HG02798 (cell line): ENCODE data around the gene TMEM132C.
A peak's percentile ranks its signal among the peaks of the same experiment; 100 is the strongest.

ENCODE experiments used
- ATAC-seq: cut with Tn5 transposase; IDR thresholded peaks from one replicate; pipeline ENCODE4 v1.9.1; 2021; ENCODE audit warnings: mild to moderate bottlenecking; ENCODE audit not compliant: unreplicated experiment, poor library complexity

Gene TMEM132C

DNA sequence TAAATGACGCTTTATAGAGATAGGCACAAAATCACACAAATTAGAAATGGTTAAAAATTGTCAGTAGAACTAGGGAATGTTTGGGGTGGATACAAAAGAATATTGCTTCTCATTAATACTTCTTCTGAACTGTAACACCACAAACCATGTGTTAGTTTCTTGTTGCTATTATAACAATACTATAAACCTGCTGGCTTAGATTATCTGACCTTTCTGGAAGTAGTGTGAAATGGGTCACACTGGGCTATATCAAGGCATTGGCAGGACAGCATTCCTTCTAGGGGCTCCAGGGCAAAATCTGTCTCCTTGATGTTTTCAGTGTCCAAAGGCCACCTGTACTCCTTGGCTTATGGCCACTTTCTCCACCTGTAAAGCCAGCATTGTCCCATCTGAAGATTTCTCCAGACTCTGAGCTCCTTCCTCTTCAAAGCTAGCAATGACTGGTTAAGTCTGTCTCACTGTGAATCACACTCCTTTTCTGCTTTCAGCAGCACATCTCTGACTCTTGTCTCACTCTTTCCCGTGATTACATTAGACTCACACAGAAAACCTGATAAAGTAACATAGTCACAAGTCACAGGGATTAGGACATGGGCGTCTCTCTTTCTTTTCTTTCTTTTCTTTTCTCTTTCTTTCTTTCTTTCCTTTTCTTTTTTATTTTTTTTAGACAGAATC, 470.5 kb downstream of the TMEM132C start:
- no peak for ATAC-seq

DNA sequence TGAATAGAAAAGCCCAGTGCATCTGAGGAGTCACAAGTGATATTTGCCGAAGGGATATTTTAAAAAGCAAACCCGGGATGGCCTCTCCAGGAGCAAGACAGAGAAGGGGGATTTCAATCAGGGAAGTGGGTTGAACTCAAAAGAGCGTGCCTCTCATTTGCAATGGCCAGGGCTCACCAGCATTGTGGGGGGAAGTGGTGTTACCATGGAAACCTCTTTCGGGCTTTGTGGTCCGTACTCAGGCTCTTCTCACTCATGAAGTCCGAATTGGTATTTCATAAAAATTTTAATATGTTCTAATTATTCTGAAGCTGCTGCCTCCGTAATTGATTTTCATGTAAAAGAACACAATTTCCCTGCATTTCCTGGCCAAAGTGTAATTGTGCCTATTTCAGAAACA, 476.9 kb downstream of the TMEM132C start:
- ATAC-seq = no peak

DNA sequence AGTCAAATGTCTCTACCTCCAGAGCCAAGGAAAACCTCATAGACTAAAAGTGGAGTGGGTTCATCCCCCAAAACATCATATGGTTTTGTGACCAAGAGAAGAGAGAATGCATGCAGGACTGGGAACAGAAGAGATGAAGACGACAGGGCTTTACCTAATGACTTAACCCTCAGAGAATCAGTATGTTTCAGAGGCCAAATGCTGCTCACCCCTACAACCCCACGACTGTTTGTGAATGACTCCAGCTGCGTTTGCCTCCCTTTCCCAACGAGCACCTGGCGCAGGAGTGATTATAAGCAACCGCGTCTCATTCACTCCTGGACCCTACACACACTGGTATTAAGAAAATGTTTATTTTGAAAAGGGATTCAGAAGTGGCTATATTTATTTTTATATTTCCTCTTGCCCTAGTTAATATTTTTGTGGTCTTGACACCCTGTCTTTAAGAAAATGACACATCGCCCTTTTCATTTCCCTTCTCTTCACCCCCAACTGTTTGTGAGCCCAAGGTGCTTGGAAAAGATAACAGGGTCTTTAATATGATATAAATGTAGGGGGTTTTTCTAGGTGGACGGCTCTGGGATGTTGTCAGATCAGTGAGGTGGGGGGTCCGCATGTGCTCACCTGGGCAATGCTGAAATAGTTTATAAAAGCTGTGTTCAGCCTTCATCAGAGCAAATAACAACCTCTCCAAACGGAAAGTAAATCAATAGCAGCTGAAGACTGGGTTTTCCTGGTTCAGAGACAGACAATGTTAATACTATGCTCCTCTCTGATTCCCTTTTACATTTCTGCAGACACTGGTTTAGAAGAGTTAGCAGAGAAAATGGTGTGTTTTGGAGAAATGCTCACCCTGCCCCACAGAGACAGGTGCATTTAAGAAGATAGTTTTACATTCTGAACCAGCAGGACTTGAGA, 479.1 kb downstream of the TMEM132C start:
- ATAC-seq = no peak

DNA sequence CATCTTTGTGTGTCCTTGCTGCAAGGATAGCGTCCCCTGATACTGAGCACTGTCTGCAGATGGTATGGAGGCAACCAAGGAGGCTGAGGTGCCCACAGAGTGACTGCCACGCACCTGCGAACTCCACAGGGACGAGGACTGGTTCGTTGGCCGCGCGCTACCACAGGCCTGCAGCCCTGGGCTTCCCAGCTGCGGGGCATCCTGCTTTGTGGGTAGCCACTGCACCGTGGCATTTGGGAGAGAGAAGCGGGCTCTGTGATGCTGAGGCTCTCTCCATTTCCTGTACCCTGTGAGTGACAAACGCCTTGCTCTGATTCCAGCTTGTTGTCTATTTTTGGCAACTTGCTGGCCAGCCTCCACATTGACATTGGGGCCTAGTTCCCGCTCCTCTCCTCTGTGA, 480.5 kb downstream of the TMEM132C start:
- ATAC-seq = no peak

DNA sequence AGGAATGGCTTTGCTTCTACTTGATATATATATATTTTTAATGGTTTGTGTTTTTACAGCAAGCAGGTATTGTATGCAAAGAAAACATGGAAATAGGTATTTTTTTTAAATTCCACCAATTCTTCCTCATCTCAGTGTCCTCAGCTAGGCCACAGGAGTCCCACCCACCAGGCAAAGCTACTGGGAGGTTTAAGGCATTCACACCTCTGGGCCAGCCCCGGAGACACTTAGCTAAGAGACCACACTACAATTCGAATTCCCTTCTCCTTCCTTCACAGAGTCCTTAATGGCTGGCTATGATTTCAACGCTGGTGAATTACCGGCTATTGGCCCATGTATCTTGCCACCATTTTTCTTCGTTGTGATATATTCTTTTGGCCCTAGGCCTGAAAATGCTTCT, 485.4 kb downstream of the TMEM132C start:
- ATAC-seq = no peak

DNA sequence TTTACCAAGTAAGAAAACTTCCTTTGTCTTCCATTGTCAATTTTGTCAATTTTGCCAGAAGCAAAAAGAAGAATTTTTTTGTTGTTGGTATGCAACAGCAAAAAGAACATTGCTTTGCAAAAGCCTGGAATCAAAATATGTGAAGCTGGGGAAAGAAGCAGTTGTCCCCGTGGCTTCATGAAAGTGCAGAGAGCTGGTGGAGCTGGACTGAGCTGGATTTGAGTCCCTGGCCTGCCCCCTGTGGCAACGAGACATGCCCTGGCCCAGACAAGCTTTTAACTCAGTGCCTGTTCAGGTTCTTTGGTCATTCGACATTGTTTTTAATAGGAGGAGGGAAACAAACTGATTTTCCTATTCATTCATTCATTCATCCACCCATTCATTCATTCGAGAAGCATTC, 486.5 kb downstream of the TMEM132C start:
- ATAC-seq = no peak

DNA sequence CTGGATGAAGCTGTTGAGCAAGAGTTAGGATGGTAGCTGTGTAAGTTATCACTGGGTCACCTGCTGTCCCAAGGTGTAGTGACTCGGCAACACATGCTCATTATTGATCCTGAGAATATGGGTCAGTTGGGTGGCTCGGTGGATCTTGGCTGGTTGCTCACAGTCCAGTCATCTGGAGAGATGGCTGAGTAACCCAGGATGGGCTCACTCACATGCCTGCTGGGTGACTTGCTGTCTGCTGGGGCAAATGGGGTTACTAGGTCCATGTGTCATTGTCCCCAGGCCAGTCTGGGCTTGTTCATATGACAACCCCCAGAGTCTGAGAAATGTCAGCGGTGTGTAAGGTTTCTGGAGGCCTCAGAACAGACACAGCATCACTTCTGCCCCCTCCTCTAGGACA, 487.3 kb downstream of the TMEM132C start:
- peak; percentile 33 for ATAC-seq

DNA sequence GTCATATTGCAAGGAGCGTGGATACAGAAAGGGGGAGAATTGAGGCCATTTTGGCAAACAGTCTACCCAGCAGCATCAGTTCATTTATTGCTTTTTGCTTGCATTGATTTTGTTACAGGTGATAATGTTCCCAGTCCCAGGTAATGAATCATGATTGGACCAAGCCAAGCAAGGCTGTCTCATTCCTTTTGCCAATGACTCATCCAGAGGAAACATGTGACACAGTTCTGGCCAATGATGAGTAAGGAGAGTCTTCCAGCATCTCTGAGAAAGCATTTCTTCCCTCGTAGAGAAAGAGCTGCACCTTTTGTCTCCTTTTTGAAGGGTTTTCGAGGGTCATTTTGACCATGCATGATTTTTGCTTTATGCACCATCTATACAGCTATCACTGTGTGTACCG, 488.6 kb downstream of the TMEM132C start:
- ATAC-seq = no peak
